A549 (cell line): ENCODE results near the gene RBM4B. TPM values are rescaled to one million over a fixed set of nuclear protein-coding genes. Genes with fewer than 3 reads are reported as not detected.

Source experiments
- ATAC-seq, 2 experiments: fragments of 200-7000 bp in 1 of 2; fragments of >200 bp in 1 of 2; cut with Nextera tagmentation in 1 of 2; cut with Tn5 transposase in 1 of 2; 3 replicates each; pipeline versions ENCODE4 v1.8.0 to v1.9.1; 2018 to 2020; ENCODE audit warnings: mild to moderate bottlenecking in 1 of 2, moderate library complexity in 1 of 2
- CTCF ChIA-PET: fragments of 300-600 bp; sonication (Branson Sonifier 250); formaldehyde crosslinking; extraction: SDS; loops from one replicate; lab custom pipeline; 2021; ENCODE audit warnings: antibody characterized with exemption, inconsistent platforms; lab: Yijun Ruan, JAX
- POLR2A ChIA-PET: fragments of 350-600 bp; formaldehyde crosslinking; extraction: SDS; loops from one replicate; lab custom pipeline; 2021; ENCODE audit warnings: antibody characterized with exemption, inconsistent platforms; lab: Yijun Ruan, JAX
- DNase-seq, 2 experiments: peaks; one replicate each; pipeline versions ENCODE4 v3.0.0 to v3.0.0-alpha.2; 2011 to 2016; ENCODE audit warnings: low read depth in 1 of 2, low spot score in 1 of 2
- FAIRE-seq: peaks from 2 replicates; lab custom pipeline; 2011; peaks lifted over from hg19 to GRCh38; lab: Jason Lieb, UNC
- H3K27ac ChIP-seq, 2 experiments: fragments of >200 bp; sonication (Bioruptor Twin); formaldehyde crosslinking; 3 replicates each; pipeline ENCODE4 v1.5.1; 2016 to 2017
- H3K4me1 ChIP-seq: fragments of >200 bp; sonication (Bioruptor Twin); formaldehyde crosslinking; 3 replicates; pipeline ENCODE4 v1.6.1; 2016
- H3K4me2 ChIP-seq: fragments of >200 bp; sonication (Bioruptor Twin); formaldehyde crosslinking; 3 replicates; pipeline ENCODE4 v1.6.1; 2016
- H3K4me3 ChIP-seq: fragments of >200 bp; sonication (Bioruptor Twin); formaldehyde crosslinking; 3 replicates; pipeline ENCODE4 v1.5.1; 2016
- H3K9me3 ChIP-seq: fragments of >200 bp; sonication (Bioruptor Twin); formaldehyde crosslinking; 3 replicates; pipeline ENCODE4 v1.6.1; 2016
- BHLHE40 ChIP-seq: IDR thresholded peaks from 2 replicates; pipeline ENCODE4 v1.6.1; 2012; ENCODE audit warnings: low read depth, low read length, inconsistent platforms
- CBX8 ChIP-seq: fragments of 200-600 bp; sonication (generic); IDR thresholded peaks from 2 replicates; pipeline ENCODE4 v1.6.1; 2016
- CEBPB ChIP-seq, 2 experiments: fragments of >200 bp in 1 of 2; sonication (Bioruptor Twin) in 1 of 2; formaldehyde crosslinking in 1 of 2; IDR thresholded peaks; 2 replicates each; pipeline ENCODE4 v1.6.1; 2012 to 2016
- CHD4 ChIP-seq: fragments of 200-600 bp; sonication (generic); IDR thresholded peaks from 2 replicates; pipeline ENCODE4 v1.6.1; 2016; ENCODE audit warnings: antibody characterized with exemption, mild to moderate bottlenecking, borderline replicate concordance
- EHF ChIP-seq: fragments of 250-450 bp; sonication (Bioruptor Pico); IDR thresholded peaks from 2 replicates; pipeline ENCODE4 v1.5.0; 2020; ENCODE audit warnings: mild to moderate bottlenecking
- FOSB ChIP-seq: fragments of 250-450 bp; sonication (Bioruptor Pico); IDR thresholded peaks from 2 replicates; pipeline ENCODE4 v1.5.0; 2020; ENCODE audit warnings: mild to moderate bottlenecking, moderate library complexity
- FOXS1 ChIP-seq: fragments of 250-450 bp; sonication (Bioruptor Pico); IDR thresholded peaks from 2 replicates; pipeline ENCODE4 v1.5.0; 2020; ENCODE audit warnings: mild to moderate bottlenecking, moderate library complexity
- HEYL ChIP-seq: fragments of 250-450 bp; sonication (Bioruptor Pico); IDR thresholded peaks from 2 replicates; pipeline ENCODE4 v1.8.0; 2021; ENCODE audit warnings: mild to moderate bottlenecking, moderate library complexity
- HOXA7 ChIP-seq: fragments of 250-450 bp; sonication (Bioruptor Pico); IDR thresholded peaks from 2 replicates; pipeline ENCODE4 v1.5.0; 2020; ENCODE audit warnings: mild to moderate bottlenecking, moderate library complexity
- JUN ChIP-seq, 2 experiments: fragments of >200 bp; sonication (Bioruptor Twin); formaldehyde crosslinking; IDR thresholded peaks; 2 replicates in 1 of 2; 3 replicates in 1 of 2; pipeline ENCODE4 v1.6.1; 2016 to 2017
- JUNB ChIP-seq: fragments of >200 bp; sonication (Bioruptor Twin); formaldehyde crosslinking; IDR thresholded peaks from 2 replicates; pipeline ENCODE4 v1.6.1; 2016
- KDM1A ChIP-seq: fragments of 200-600 bp; sonication (generic); IDR thresholded peaks from 2 replicates; pipeline ENCODE4 v1.6.1; 2016; ENCODE audit warnings: low read depth, mild to moderate bottlenecking
- KDM5A ChIP-seq: fragments of 200-600 bp; sonication (generic); IDR thresholded peaks from 2 replicates; pipeline ENCODE4 v1.6.1; 2016; ENCODE audit warnings: antibody characterized with exemption, mild to moderate bottlenecking
- MAFK ChIP-seq: fragments of 450-650 bp; IDR thresholded peaks from 2 replicates; pipeline ENCODE4 v1.6.1; 2014; ENCODE audit not compliant: partially characterized antibody
- MYC ChIP-seq: IDR thresholded peaks from 2 replicates; pipeline ENCODE4 v1.6.1; 2012; ENCODE audit warnings: mild to moderate bottlenecking, inconsistent platforms, low read length, improper control_type of control experiment, borderline replicate concordance
- NR3C1 ChIP-seq: fragments of >200 bp; sonication (Bioruptor Twin); formaldehyde crosslinking; IDR thresholded peaks from 3 replicates; pipeline ENCODE4 v1.6.1; 2017
- RAD21 ChIP-seq, 2 experiments: fragments of >200 bp in 1 of 2; sonication (Bioruptor Twin) in 1 of 2; formaldehyde crosslinking in 1 of 2; IDR thresholded peaks in 1 of 2; conservative IDR thresholded peaks in 1 of 2; 2 replicates in 1 of 2; 3 replicates in 1 of 2; pipeline ENCODE4 v1.6.1; 2012 to 2018; ENCODE audit warnings: inconsistent platforms in 1 of 2
- RCOR1 ChIP-seq: fragments of 150-350 bp; IDR thresholded peaks from 2 replicates; pipeline ENCODE4 v1.6.1; 2014; ENCODE audit warnings: antibody characterized with exemption, low read length, low read depth
- SREBF2 ChIP-seq: fragments of 450-650 bp; IDR thresholded peaks from 2 replicates; pipeline ENCODE4 v1.6.1; 2014; ENCODE audit warnings: mild to moderate bottlenecking, moderate library complexity
- TFCP2L1 ChIP-seq: fragments of 250-450 bp; sonication (Bioruptor Pico); IDR thresholded peaks from 2 replicates; pipeline ENCODE4 v1.5.0; 2021; ENCODE audit warnings: mild to moderate bottlenecking
- ZC3H11A ChIP-seq: fragments of 450-650 bp; IDR thresholded peaks from 2 replicates; pipeline ENCODE4 v1.6.1; 2014; ENCODE audit warnings: antibody characterized with exemption, mild to moderate bottlenecking
- ZFP36 ChIP-seq: fragments of 450-650 bp; IDR thresholded peaks from 2 replicates; pipeline ENCODE4 v1.6.1; 2014; ENCODE audit warnings: borderline replicate concordance; ENCODE audit not compliant: partially characterized antibody
- ZNF302 ChIP-seq: fragments of 250-450 bp; sonication (Bioruptor Pico); IDR thresholded peaks from 2 replicates; pipeline ENCODE4 v1.9.0; 2021; ENCODE audit warnings: inconsistent platforms, mild to moderate bottlenecking, moderate library complexity
- ZSCAN20 ChIP-seq: fragments of 250-450 bp; sonication (Bioruptor Pico); IDR thresholded peaks from 2 replicates; pipeline ENCODE4 v1.8.0; 2022; ENCODE audit warnings: mild to moderate bottlenecking, moderate library complexity
- WGBS: methylation state at CpG from one replicate; pipeline ENCODE4 v1.1.6; 2017; ENCODE audit errors: missing lambda C conversion rate; 5-methylcytosine and 5-hydroxymethylcytosine counted together
- polyA plus RNA-seq, 4 experiments: library from polyadenylated mRNA; depleted of rRNA in 3 of 4; stranded (reverse); fragments of >200 nt; fragmentation: RNase III in 1 of 4; extraction: RNeasy Plus Mini Kit Qiagen cat#74134 plus additional on column Dnase treatment in 1 of 4; gene quantifications; 2 replicates in 3 of 4; 3 replicates in 1 of 4; pipeline ENCODE4 v1.2.3, GENCODE V29; 2011 to 2017
- TF ChIP-seq, protein P1 (sequence below): IDR thresholded peaks from 2 replicates; pipeline ENCODE4 v1.6.1; 2012
- TF ChIP-seq, protein P2 (sequence below): IDR thresholded peaks from 2 replicates; pipeline ENCODE4 v1.6.1; 2012
- TF ChIP-seq, protein P3 (sequence below): fragments of 200-600 bp; sonication (generic); IDR thresholded peaks from 2 replicates; pipeline ENCODE4 v1.6.1; 2016; ENCODE audit warnings: antibody characterized with exemption, mild to moderate bottlenecking, moderate library complexity
- TF ChIP-seq, protein P4 (sequence below): fragments of 250-450 bp; sonication (Bioruptor Pico); IDR thresholded peaks from 2 replicates; pipeline ENCODE4 v1.5.0; 2021; ENCODE audit warnings: mild to moderate bottlenecking, moderate library complexity, borderline replicate concordance
- TF ChIP-seq, protein P5 (sequence below): fragments of 150-350 bp; IDR thresholded peaks from 2 replicates; pipeline ENCODE4 v1.6.1; 2014; ENCODE audit warnings: low read depth, mild to moderate bottlenecking, low read length

RBM4B gene
- polyA plus RNA-seq, 2 of the 4 experiments (the other 2 are of a cell fraction) = 28.0 to 32.7 TPM

DNA sequence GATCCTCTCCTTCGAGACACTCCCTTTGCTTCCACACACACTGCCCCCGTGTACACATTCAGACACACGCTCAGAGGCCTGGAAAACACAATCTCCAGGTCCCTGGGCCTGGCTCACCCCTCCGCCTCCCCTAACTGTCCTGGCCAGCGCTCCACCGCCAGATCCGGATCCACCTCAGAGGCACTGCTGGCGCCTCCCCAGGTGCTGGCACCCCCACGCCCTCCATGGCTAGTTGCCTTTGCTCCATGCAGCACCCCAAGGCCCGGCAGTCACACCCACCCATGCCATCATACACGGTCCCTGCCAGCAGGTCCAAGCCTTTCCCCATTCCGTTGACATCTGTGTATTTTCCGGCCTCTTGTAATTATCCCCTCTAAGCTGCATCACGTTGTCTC lies 40.2 kb upstream of the RBM4B start:
- H3K27ac ChIP-seq = no peak overlapping the region
- TF ChIP-seq, protein P1, sequence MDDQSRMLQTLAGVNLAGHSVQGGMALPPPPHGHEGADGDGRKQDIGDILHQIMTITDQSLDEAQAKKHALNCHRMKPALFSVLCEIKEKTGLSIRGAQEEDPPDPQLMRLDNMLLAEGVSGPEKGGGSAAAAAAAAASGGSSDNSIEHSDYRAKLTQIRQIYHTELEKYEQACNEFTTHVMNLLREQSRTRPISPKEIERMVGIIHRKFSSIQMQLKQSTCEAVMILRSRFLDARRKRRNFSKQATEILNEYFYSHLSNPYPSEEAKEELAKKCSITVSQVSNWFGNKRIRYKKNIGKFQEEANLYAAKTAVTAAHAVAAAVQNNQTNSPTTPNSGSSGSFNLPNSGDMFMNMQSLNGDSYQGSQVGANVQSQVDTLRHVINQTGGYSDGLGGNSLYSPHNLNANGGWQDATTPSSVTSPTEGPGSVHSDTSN = no peak
- TF ChIP-seq, protein P2, sequence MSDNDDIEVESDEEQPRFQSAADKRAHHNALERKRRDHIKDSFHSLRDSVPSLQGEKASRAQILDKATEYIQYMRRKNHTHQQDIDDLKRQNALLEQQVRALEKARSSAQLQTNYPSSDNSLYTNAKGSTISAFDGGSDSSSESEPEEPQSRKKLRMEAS = no peak
- TF ChIP-seq CBX8 = no peak
- TF ChIP-seq, protein P3, sequence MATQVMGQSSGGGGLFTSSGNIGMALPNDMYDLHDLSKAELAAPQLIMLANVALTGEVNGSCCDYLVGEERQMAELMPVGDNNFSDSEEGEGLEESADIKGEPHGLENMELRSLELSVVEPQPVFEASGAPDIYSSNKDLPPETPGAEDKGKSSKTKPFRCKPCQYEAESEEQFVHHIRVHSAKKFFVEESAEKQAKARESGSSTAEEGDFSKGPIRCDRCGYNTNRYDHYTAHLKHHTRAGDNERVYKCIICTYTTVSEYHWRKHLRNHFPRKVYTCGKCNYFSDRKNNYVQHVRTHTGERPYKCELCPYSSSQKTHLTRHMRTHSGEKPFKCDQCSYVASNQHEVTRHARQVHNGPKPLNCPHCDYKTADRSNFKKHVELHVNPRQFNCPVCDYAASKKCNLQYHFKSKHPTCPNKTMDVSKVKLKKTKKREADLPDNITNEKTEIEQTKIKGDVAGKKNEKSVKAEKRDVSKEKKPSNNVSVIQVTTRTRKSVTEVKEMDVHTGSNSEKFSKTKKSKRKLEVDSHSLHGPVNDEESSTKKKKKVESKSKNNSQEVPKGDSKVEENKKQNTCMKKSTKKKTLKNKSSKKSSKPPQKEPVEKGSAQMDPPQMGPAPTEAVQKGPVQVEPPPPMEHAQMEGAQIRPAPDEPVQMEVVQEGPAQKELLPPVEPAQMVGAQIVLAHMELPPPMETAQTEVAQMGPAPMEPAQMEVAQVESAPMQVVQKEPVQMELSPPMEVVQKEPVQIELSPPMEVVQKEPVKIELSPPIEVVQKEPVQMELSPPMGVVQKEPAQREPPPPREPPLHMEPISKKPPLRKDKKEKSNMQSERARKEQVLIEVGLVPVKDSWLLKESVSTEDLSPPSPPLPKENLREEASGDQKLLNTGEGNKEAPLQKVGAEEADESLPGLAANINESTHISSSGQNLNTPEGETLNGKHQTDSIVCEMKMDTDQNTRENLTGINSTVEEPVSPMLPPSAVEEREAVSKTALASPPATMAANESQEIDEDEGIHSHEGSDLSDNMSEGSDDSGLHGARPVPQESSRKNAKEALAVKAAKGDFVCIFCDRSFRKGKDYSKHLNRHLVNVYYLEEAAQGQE = no peak
- no peak for TF ChIP-seq JUN (IDR thresholded peaks at IDR 0.05)
- no peak for TF ChIP-seq KDM5A
- no peak for TF ChIP-seq HOXA7 (CRISPR knock-in tag)
- TF ChIP-seq ZFP36 = no peak
- no peak for TF ChIP-seq ZSCAN20 (CRISPR knock-in tag)
- TF ChIP-seq FOXS1 (CRISPR knock-in tag) = no peak
- TF ChIP-seq ZC3H11A = no peak
- TF ChIP-seq, protein P4, sequence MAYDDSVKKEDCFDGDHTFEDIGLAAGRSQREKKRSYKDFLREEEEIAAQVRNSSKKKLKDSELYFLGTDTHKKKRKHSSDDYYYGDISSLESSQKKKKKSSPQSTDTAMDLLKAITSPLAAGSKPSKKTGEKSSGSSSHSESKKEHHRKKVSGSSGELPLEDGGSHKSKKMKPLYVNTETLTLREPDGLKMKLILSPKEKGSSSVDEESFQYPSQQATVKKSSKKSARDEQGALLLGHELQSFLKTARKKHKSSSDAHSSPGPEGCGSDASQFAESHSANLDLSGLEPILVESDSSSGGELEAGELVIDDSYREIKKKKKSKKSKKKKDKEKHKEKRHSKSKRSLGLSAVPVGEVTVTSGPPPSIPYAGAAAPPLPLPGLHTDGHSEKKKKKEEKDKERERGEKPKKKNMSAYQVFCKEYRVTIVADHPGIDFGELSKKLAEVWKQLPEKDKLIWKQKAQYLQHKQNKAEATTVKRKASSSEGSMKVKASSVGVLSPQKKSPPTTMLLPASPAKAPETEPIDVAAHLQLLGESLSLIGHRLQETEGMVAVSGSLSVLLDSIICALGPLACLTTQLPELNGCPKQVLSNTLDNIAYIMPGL (CRISPR knock-in tag) = no peak
- TF ChIP-seq BHLHE40 = no peak
- no peak for TF ChIP-seq RCOR1
- TF ChIP-seq FOSB (CRISPR knock-in tag) = no peak
- TF ChIP-seq NR3C1 = no peak
- TF ChIP-seq HEYL = no peak
- TF ChIP-seq SREBF2 = no peak
- TF ChIP-seq JUNB = no peak
- TF ChIP-seq TFCP2L1 (CRISPR knock-in tag) = no peak

DNA sequence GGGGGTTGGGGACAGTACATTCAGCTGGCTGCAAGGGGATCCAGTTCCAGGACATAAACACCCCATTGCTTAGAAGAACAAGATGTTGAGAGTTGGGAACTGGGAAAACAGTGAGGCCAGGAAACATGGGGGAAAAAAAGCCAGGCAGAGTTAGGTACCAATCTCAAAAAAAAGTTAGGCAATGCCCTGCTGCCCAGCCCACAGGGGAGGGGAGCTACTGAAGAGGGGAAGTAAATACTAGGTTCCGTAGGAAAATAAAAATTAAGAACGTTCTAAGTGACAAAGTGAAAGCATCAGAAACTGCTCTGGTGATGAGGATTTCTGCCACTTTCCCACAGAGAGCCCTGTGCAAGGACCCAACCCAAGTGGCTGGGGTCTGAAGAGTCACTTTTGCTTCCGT lies 39.3 kb upstream of the RBM4B start:
- DNase-seq = no peak
- 81% methylated on average over 3 of the region's 3 CpGs for WGBS
- H3K4me2 ChIP-seq = no peak overlapping the region
- ChIA-PET CTCF (interaction anchor here (0.7 to 1.4 kb wide), 2 partner anchors 8 to 10 kb away, joined by 3 read pairs; no protein-coding TSS in a partner anchor), POLR2A (no interaction called here)
- H3K9me3 ChIP-seq = no peaks in the 10 kb centered on the region
- H3K4me3 ChIP-seq = no peak overlapping the region
- peaks cover 6% of the 10 kb centered on the region; the same call in 2 of the 3 replicates for H3K4me1 ChIP-seq
- no peak overlapping the region for H3K27ac ChIP-seq
- FAIRE-seq = no peak
- ATAC-seq = no peak
- TF ChIP-seq MAFK = no peak
- TF ChIP-seq KDM1A = no peak
- TF ChIP-seq, protein P3 = no peak
- TF ChIP-seq EHF (CRISPR knock-in tag) = no peak
- TF ChIP-seq, protein P5, sequence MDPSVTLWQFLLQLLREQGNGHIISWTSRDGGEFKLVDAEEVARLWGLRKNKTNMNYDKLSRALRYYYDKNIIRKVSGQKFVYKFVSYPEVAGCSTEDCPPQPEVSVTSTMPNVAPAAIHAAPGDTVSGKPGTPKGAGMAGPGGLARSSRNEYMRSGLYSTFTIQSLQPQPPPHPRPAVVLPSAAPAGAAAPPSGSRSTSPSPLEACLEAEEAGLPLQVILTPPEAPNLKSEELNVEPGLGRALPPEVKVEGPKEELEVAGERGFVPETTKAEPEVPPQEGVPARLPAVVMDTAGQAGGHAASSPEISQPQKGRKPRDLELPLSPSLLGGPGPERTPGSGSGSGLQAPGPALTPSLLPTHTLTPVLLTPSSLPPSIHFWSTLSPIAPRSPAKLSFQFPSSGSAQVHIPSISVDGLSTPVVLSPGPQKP = no peak
- no peak for TF ChIP-seq MYC
- no peak for TF ChIP-seq ZNF302 (CRISPR knock-in tag)
- no peak for TF ChIP-seq KDM5A
- TF ChIP-seq RAD21 (conservative IDR thresholded peaks at IDR 0.05 in 1 of 2, IDR thresholded peaks at IDR 0.05 in 1 of 2) = no peak
- TF ChIP-seq CEBPB (IDR thresholded peaks at IDR 0.05) = no peak
- TF ChIP-seq CHD4 = no peak

More for the DNA sequence above, 40.2 kb upstream of the RBM4B start:
- ATAC-seq (no peak), DNase-seq (no peak), FAIRE-seq (no peak)
- Histone ChIP-seq H3K4me2 (no peak overlapping the region), H3K4me3 (no peak overlapping the region), H3K4me1 (peaks cover 7% of the 10 kb centered on the region; the same call in 2 of the 3 replicates), H3K9me3 (no peaks in the 10 kb centered on the region)
- POLR2A ChIA-PET = no interaction called here
- CTCF ChIA-PET = interaction anchor here (0.7 to 0.8 kb wide), 2 partner anchors 22 to 34 kb away, joined by 3 to 4 read pairs; no protein-coding TSS in a partner anchor
- WGBS = 89% methylated on average over 14 of the region's 14 CpGs
